Measurements from ENCODE around the gene ZNF236.
"Not testable (repeated sequence)": the region's sequence is repeated elsewhere in the genome, so short reads cannot be mapped to it uniquely, and the experiment has no call there.

ZNF236 gene

GRCh38 chr18:76985951-76986236 lies 163.5 kb downstream of the ZNF236 start:
- H3K9me3 ChIP-seq (ENCODE audit: control insufficient read depth, insufficient read depth, low read length), result no peaks in the 10 kb centered on the region
- no peak overlapping the region for H3K4me3 ChIP-seq (ENCODE audit: low read length)
- no peak overlapping the region for H3K27ac ChIP-seq (ENCODE audit: low read length)
- WGBS (ENCODE audit: insufficient coverage, insufficient read length), result no CpG with 5 or more reads among the region's 9 CpGs
- no peak for DNase-seq (ENCODE audit: low read depth, low spot score)
- H3K36me3 ChIP-seq (ENCODE audit: control insufficient read depth, insufficient read depth, low read length), result no peaks in the 10 kb centered on the region
- no peaks in the 10 kb centered on the region for H3K27me3 ChIP-seq (ENCODE audit: control insufficient read depth, insufficient read depth, low read length)
- H3K4me1 ChIP-seq (ENCODE audit: control insufficient read depth, insufficient read depth, low read length), result peaks cover 4% of the 10 kb centered on the region

DNA sequence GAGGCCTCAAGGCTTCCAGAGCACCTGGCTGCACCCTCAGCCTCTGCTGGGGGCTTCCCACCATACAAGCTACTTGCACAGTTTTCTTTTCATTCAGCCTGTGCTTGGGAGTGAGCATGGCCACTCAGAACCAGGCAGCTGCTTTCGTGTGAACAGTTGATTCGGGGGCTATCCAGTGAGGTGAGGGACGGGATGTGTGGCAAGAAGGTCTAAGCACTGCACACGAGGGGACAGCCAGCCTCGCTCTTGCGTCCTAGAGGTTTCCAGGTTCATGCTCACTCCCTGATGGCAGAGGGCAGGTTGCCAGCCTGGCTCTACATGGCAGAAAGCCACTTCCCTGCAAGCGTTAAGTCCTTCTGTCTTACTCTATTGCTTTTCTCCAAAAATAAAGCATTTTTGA lies 164.0 kb downstream of the ZNF236 start:
- Histone ChIP-seq H3K27me3 (ENCODE audit: control insufficient read depth, insufficient read depth, low read length) (no peaks in the 10 kb centered on the region), H3K36me3 (ENCODE audit: control insufficient read depth, insufficient read depth, low read length) (no peaks in the 10 kb centered on the region), H3K4me1 (ENCODE audit: control insufficient read depth, insufficient read depth, low read length) (peaks cover 4% of the 10 kb centered on the region), H3K9me3 (ENCODE audit: control insufficient read depth, insufficient read depth, low read length) (no peaks in the 10 kb centered on the region), H3K27ac (ENCODE audit: low read length) (no peak overlapping the region), H3K4me3 (ENCODE audit: low read length) (no peak overlapping the region)
- no CpG with 5 or more reads among the region's 7 CpGs for WGBS (ENCODE audit: insufficient coverage, insufficient read length)
- no peak for DNase-seq (ENCODE audit: low read depth, low spot score)

GRCh38 chr18:76988031-76988826 lies 165.9 kb downstream of the ZNF236 start:
- H3K27ac ChIP-seq (ENCODE audit: low read length), result no peak overlapping the region
- no peaks in the 10 kb centered on the region for H3K36me3 ChIP-seq (ENCODE audit: control insufficient read depth, insufficient read depth, low read length)
- H3K27me3 ChIP-seq (ENCODE audit: control insufficient read depth, insufficient read depth, low read length), result no peaks in the 10 kb centered on the region
- no CpG with 5 or more reads among the region's 27 CpGs for WGBS (ENCODE audit: insufficient coverage, insufficient read length)
- H3K4me1 ChIP-seq (ENCODE audit: control insufficient read depth, insufficient read depth, low read length), result peaks cover 5% of the 10 kb centered on the region
- H3K4me3 ChIP-seq (ENCODE audit: low read length), result no peak overlapping the region
- H3K9me3 ChIP-seq (ENCODE audit: control insufficient read depth, insufficient read depth, low read length), result no peaks in the 10 kb centered on the region
- DNase-seq (ENCODE audit: low read depth, low spot score), result no peak

- whole genome bisulfite sequencing (ENCODE audit: insufficient coverage, insufficient read length), result no CpG with 5 or more reads among the region's 29 CpGs
- DNase-seq (ENCODE audit: low read depth, low spot score), result no peak
Measured at GRCh38 chr18:76988827-76989646, 166.7 kb downstream of the ZNF236 start.

DNA sequence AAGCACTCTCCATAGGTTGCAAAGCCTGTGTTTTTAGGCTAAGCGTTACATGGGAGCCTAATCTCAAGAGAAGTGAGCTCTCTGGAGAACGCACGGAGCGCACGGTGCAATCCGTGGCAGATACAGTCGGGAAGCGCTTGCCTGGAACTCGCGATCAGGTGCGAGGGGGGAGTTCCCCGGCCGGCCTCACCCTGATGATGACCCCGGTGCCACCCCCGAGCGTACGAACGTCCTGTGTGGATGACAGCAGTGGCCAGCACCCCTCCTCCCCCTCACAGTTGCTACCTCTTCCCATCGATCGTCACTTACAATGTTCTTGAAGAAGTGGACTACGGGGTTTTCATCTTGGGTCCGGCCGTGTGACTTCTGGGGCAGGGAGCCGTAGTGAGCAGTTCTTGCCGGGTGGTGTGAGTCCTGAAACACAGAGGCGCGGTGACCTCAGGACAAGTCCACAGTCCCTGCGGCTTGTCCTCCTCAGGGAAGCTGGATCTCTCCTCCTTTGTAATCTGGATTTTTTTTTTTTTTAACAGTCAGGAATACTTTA lies 167.4 kb downstream of the ZNF236 start:
- no CpG with 5 or more reads among the region's 28 CpGs for WGBS (ENCODE audit: insufficient coverage, insufficient read length)
- no peak for DNase-seq (ENCODE audit: low read depth, low spot score)
- Histone ChIP-seq H3K27ac (ENCODE audit: low read length) (no peak overlapping the region), H3K9me3 (ENCODE audit: control insufficient read depth, insufficient read depth, low read length) (no peaks in the 10 kb centered on the region), H3K4me1 (ENCODE audit: control insufficient read depth, insufficient read depth, low read length) (peaks cover 4% of the 10 kb centered on the region), H3K36me3 (ENCODE audit: control insufficient read depth, insufficient read depth, low read length) (no peaks in the 10 kb centered on the region), H3K4me3 (ENCODE audit: low read length) (no peak overlapping the region), H3K27me3 (ENCODE audit: control insufficient read depth, insufficient read depth, low read length) (no peaks in the 10 kb centered on the region)

More at GRCh38 chr18:76988827-76989646, 166.7 kb downstream of the ZNF236 start:
- no peak overlapping the region for H3K4me3 ChIP-seq (ENCODE audit: low read length)
- H3K27ac ChIP-seq (ENCODE audit: low read length), result no peak overlapping the region
- no peaks in the 10 kb centered on the region for H3K9me3 ChIP-seq (ENCODE audit: control insufficient read depth, insufficient read depth, low read length)
- H3K27me3 ChIP-seq (ENCODE audit: control insufficient read depth, insufficient read depth, low read length), result no peaks in the 10 kb centered on the region
- H3K36me3 ChIP-seq (ENCODE audit: control insufficient read depth, insufficient read depth, low read length), result no peaks in the 10 kb centered on the region
- H3K4me1 ChIP-seq (ENCODE audit: control insufficient read depth, insufficient read depth, low read length), result peaks cover 4% of the 10 kb centered on the region

DNA sequence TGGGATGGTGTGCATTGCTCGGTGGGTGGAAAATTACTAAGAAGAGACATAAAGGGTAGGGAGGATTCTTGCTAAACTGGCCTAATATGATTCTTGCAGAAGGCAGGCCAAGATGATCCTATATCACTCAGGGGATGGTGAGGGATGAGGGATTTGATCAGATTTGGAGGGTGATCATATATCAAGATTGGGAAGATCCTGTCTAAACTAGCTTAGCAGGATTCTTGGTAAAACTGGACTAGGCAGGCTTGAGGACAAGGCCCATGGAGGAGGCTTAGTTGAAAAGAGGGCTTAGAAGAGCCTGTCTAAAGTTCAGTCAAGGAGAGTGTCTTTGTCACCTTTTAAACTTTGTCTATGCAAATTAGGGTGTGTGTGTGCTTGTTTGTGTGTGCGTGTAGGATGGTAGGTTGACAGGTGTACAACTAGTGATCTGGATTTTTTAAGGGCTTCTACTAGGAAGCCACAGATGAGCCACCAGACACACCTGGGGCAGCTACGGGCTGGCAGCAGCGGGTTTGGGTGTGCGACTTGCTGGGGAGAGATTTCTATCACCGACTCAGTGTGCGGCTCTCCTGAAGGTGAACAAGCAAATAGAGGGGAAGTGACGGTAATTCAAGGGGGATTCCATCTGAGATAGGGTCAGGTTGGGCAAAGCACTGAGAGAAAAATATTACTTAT lies 168.1 kb downstream of the ZNF236 start:
- not testable (repeated sequence) for H3K36me3 ChIP-seq (ENCODE audit: control insufficient read depth, insufficient read depth, low read length); H3K4me3 ChIP-seq (ENCODE audit: low read length); DNase-seq (ENCODE audit: low read depth, low spot score); H3K27me3 ChIP-seq (ENCODE audit: control insufficient read depth, insufficient read depth, low read length); H3K9me3 ChIP-seq (ENCODE audit: control insufficient read depth, insufficient read depth, low read length); H3K27ac ChIP-seq (ENCODE audit: low read length); H3K4me1 ChIP-seq (ENCODE audit: control insufficient read depth, insufficient read depth, low read length)
- no CpG with 5 or more reads among the region's 8 CpGs for WGBS (ENCODE audit: insufficient coverage, insufficient read length)

GRCh38 chr18:76991021-76991688 lies 168.8 kb downstream of the ZNF236 start:
- no peak overlapping the region for H3K4me3 ChIP-seq (ENCODE audit: low read length)

DNA sequence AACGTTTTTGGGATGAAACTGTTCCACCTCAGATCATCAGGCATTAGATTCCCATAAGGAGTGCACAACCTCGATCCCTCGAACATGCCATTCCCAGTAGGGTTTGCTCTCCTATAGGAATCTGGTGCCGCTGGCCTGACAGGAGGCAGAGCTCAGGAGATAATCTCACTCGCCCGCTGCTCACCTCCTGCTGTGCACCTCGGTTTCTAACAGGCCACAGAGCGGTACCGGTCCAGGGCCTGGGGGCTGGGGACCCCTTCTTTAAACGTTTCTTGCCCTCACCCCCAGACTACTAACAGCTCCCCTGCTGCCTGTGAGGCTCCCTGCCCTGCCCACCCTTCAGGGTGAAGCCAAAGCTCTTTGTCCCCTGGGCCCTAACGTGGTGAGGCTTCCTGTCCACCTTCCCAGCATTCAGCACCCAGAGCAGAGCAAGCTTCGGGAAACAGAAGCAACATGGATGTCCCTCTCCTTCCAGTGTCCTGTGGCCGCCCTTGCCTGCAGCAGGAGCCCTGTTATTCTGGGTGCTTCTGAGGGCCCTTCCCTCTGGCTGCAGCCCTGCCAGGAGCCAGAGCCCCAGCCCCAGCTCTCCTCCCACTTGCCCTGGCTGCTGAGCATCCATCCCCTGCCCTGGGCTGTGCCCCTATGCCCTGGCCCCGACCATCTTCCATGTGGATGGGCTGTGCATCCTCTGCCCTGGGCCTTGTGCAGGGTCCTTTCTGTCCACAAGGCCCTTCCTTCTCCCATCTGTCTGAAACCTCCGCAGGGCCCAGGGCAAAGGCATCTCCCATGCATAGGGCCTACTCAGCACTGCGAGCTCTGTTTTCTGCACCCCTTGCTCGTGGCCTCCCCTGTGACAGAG lies 170.1 kb downstream of the ZNF236 start:
- Histone ChIP-seq H3K9me3 (ENCODE audit: control insufficient read depth, insufficient read depth, low read length) (no peaks in the 10 kb centered on the region), H3K27me3 (ENCODE audit: control insufficient read depth, insufficient read depth, low read length) (no peaks in the 10 kb centered on the region), H3K4me1 (ENCODE audit: control insufficient read depth, insufficient read depth, low read length) (peaks cover 4% of the 10 kb centered on the region), H3K36me3 (ENCODE audit: control insufficient read depth, insufficient read depth, low read length) (no peaks in the 10 kb centered on the region), H3K4me3 (ENCODE audit: low read length) (no peak overlapping the region), H3K27ac (ENCODE audit: low read length) (no peak overlapping the region)
- WGBS (ENCODE audit: insufficient coverage, insufficient read length), result no CpG with 5 or more reads among the region's 17 CpGs
- DNase-seq (ENCODE audit: low read depth, low spot score), result no peak

More at GRCh38 chr18:76991021-76991688, 168.8 kb downstream of the ZNF236 start:
- Histone ChIP-seq H3K9me3 (ENCODE audit: control insufficient read depth, insufficient read depth, low read length) (no peaks in the 10 kb centered on the region), H3K27me3 (ENCODE audit: control insufficient read depth, insufficient read depth, low read length) (no peaks in the 10 kb centered on the region), H3K4me1 (ENCODE audit: control insufficient read depth, insufficient read depth, low read length) (peaks cover 4% of the 10 kb centered on the region), H3K36me3 (ENCODE audit: control insufficient read depth, insufficient read depth, low read length) (no peaks in the 10 kb centered on the region), H3K27ac (ENCODE audit: low read length) (no peak overlapping the region)
- no CpG with 5 or more reads among the region's 20 CpGs for WGBS (ENCODE audit: insufficient coverage, insufficient read length)
- DNase-seq (ENCODE audit: low read depth, low spot score), result no peak

- no CpG with 5 or more reads among the region's 6 CpGs for WGBS (ENCODE audit: insufficient coverage, insufficient read length)
- Histone ChIP-seq H3K4me3 (ENCODE audit: low read length) (no peak overlapping the region), H3K4me1 (ENCODE audit: control insufficient read depth, insufficient read depth, low read length) (peaks cover 4% of the 10 kb centered on the region), H3K27ac (ENCODE audit: low read length) (no peak overlapping the region), H3K27me3 (ENCODE audit: control insufficient read depth, insufficient read depth, low read length) (no peaks in the 10 kb centered on the region), H3K9me3 (ENCODE audit: control insufficient read depth, insufficient read depth, low read length) (no peaks in the 10 kb centered on the region), H3K36me3 (ENCODE audit: control insufficient read depth, insufficient read depth, low read length) (no peaks in the 10 kb centered on the region)
- no peak for DNase-seq (ENCODE audit: low read depth, low spot score)
Measured at GRCh38 chr18:76993085-76993382, 170.7 kb downstream of the ZNF236 start.

Measured in iPS DF 6.9 (cell line).